HEK293T (cell line): Measurements from ENCODE around the gene LELP1.
"Not testable (repeated sequence)": the region's sequence is repeated elsewhere in the genome, so short reads cannot be mapped to it uniquely, and the experiment has no call there.

Experiments
- FOXA1 ChIP-seq: fragments of 450-650 bp; IDR thresholded peaks from 2 replicates; pipeline ENCODE4 v1.6.1; 2016; ENCODE audit warnings: mild to moderate bottlenecking
- FOXK2 ChIP-seq: fragments of 450-650 bp; IDR thresholded peaks from 2 replicates; pipeline ENCODE4 v1.6.1; 2016; ENCODE audit warnings: mild to moderate bottlenecking
- HDGF ChIP-seq: fragments of 450-650 bp; IDR thresholded peaks from 2 replicates; pipeline ENCODE4 v1.6.1; 2017; ENCODE audit warnings: antibody characterized with exemption, borderline replicate concordance

GRCh38 chr1:153223040-153223891, 20.0 kb downstream of the LELP1 start:
- TF ChIP-seq FOXA1, FOXK2, HDGF: not testable (repeated sequence)
